ENCODE data around the gene ALG5.
A peak's percentile ranks its signal among the peaks of the same experiment; 100 is the strongest.

ALG5 gene

DNA sequence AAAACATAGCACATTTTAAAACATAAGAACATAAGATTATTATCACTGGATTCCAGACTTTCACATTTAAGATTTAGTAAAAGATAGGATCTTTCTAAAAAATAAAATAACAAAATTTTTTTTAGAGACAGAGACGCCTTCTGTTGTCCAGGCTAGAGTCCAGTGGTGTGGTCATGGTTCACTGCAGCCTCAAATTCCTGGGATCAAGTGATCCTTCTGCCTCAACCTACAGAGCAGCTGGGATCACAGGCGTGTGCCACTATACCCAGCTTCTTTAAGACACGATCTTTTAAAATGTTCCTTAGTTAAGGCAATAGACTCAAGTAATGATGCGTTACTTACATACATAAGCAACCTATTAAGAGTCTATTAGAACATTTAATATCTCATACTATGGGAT, 32.7 kb downstream of the ALG5 start:
- no peak for DNase-seq
- Histone ChIP-seq H3K4me3 (ENCODE audit: low read depth, low read length) (no peak overlapping the region), H3K27me3 (replicated peaks) (no peaks in the 10 kb centered on the region), H3K27ac (peak overlapping the region; percentile 56), H3K36me3 (replicated peaks) (peaks cover 27% of the 10 kb centered on the region)
- in situ Hi-C loops (cut with HindIII; ENCODE audit: low pct_ligation_motif_present, low sequenced_read_pairs): no loop called here
- TF ChIP-seq, protein P1, sequence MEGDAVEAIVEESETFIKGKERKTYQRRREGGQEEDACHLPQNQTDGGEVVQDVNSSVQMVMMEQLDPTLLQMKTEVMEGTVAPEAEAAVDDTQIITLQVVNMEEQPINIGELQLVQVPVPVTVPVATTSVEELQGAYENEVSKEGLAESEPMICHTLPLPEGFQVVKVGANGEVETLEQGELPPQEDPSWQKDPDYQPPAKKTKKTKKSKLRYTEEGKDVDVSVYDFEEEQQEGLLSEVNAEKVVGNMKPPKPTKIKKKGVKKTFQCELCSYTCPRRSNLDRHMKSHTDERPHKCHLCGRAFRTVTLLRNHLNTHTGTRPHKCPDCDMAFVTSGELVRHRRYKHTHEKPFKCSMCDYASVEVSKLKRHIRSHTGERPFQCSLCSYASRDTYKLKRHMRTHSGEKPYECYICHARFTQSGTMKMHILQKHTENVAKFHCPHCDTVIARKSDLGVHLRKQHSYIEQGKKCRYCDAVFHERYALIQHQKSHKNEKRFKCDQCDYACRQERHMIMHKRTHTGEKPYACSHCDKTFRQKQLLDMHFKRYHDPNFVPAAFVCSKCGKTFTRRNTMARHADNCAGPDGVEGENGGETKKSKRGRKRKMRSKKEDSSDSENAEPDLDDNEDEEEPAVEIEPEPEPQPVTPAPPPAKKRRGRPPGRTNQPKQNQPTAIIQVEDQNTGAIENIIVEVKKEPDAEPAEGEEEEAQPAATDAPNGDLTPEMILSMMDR (IDR thresholded peaks at IDR 0.05; ENCODE audit: low read depth, low read length, missing control alignments): no peak

DNA sequence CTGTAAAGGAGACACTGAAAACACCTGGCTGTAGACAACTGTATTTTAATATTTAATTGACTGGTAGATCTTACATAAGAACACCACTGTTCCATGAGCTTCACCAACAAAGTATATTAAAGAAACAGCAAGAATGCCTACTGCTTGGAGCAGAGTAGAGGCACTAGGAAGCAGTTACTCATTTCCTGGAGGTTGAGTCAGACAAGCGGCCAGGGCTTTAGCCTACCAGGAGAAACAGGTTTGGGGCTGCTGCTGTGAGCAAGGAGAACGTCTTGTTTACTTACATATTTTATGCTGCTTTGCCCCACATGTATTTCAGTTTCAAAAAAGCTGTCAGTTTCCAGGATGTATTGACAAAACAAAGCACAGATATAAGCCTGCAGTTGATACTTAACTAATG, 33.4 kb downstream of the ALG5 start:
- DNase-seq: peak; percentile 90
- in situ Hi-C loops (cut with HindIII; ENCODE audit: low pct_ligation_motif_present, low sequenced_read_pairs): no loop called here
- no peaks in the 10 kb centered on the region for H3K27me3 ChIP-seq (replicated peaks)
- TF ChIP-seq, protein P1 (IDR thresholded peaks at IDR 0.05; ENCODE audit: low read depth, low read length, missing control alignments): no peak
- H3K36me3 ChIP-seq (replicated peaks): peaks cover 30% of the 10 kb centered on the region
- peak overlapping the region; percentile 56 for H3K27ac ChIP-seq
- H3K4me3 ChIP-seq (ENCODE audit: low read depth, low read length): no peak overlapping the region

DNA sequence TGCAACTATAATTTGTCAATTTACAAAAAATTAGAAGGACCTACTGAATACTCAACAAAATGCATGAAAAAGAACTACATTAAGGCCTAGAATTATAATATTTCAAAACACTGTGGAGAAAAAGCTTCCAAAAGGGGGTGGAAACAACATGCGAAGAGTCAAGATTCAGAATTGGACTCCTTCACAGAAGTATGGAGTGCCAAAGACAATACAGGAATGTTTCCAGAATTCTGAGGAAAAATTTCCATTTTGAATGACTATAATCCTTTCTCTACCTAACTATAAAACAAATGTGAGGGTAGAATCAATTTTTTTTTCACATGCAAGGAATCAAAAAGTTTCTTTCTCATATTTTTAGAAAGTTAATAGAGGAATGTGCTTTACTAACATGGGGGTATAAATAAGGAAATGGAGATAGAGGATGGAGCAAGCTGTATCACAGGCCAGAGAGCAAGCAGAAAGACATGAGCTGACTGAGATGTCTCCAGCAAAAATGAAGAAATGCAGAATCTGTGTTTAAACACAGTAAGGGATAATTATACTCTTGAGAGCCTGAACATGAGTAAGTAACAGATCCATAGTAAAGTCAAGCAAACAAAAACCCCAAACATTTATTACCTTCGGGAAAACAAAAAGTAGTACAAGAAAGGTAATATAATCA, 39.6 kb downstream of the ALG5 start:
- peaks cover 19% of the 10 kb centered on the region for H3K36me3 ChIP-seq (replicated peaks)
- H3K27me3 ChIP-seq (replicated peaks): no peaks in the 10 kb centered on the region
- H3K4me3 ChIP-seq (ENCODE audit: low read depth, low read length): no peak overlapping the region
- no peak for DNase-seq
- TF ChIP-seq, protein P1 (IDR thresholded peaks at IDR 0.05; ENCODE audit: low read depth, low read length, missing control alignments): no peak
- H3K27ac ChIP-seq: no peak overlapping the region
- in situ Hi-C loops (cut with HindIII; ENCODE audit: low pct_ligation_motif_present, low sequenced_read_pairs): no loop called here

DNA sequence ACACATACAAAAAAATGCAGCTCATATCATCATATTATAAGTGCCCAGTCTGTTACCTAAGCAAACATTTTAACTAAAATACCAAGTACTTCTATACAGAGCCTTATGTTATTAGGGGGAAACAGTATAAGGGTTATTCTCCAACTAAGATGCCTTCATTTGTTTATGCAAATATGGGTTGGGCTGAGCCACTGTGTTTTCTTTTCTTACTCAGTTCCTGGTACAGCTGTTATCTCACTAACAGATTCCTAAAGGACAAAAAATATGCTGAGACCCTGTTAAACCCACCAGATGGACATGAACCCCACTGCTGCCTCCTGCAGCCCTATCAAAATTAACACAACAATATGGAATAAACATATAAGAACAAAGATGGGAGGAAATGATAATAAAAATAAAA, 44.6 kb downstream of the ALG5 start:
- TF ChIP-seq, protein P1 (IDR thresholded peaks at IDR 0.05; ENCODE audit: low read depth, low read length, missing control alignments): no peak
- Histone ChIP-seq H3K4me3 (ENCODE audit: low read depth, low read length) (no peak overlapping the region), H3K27ac (no peak overlapping the region), H3K27me3 (replicated peaks) (no peaks in the 10 kb centered on the region), H3K36me3 (replicated peaks) (peaks cover 10% of the 10 kb centered on the region)
- in situ Hi-C loops (cut with HindIII; ENCODE audit: low pct_ligation_motif_present, low sequenced_read_pairs): no loop called here
- no peak for DNase-seq

DNA sequence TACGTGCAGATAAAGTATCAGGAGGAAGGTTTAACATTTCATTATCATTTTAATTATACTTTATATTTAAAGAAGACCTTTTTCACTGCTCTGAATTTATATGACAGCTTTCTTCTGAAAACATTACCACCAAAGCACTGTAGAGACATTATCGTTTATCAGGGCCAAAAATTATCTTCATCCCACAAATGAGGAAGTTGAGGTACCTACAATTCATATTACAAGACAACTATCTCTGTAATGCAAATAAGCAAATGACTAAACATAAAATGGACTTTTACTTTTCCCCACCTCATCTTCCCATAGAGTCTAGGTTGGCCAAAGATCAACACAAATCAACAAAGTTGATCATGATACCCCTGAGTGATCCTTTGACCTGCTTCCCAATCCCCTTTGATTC, 48.2 kb downstream of the ALG5 start:
- Histone ChIP-seq H3K4me3 (ENCODE audit: low read depth, low read length) (no peak overlapping the region), H3K27ac (no peak overlapping the region), H3K36me3 (replicated peaks) (peaks cover 8% of the 10 kb centered on the region), H3K27me3 (replicated peaks) (no peaks in the 10 kb centered on the region)
- in situ Hi-C loops (cut with HindIII; ENCODE audit: low pct_ligation_motif_present, low sequenced_read_pairs): no loop called here
- TF ChIP-seq, protein P1 (IDR thresholded peaks at IDR 0.05; ENCODE audit: low read depth, low read length, missing control alignments): no peak
- DNase-seq: no peak

DNA sequence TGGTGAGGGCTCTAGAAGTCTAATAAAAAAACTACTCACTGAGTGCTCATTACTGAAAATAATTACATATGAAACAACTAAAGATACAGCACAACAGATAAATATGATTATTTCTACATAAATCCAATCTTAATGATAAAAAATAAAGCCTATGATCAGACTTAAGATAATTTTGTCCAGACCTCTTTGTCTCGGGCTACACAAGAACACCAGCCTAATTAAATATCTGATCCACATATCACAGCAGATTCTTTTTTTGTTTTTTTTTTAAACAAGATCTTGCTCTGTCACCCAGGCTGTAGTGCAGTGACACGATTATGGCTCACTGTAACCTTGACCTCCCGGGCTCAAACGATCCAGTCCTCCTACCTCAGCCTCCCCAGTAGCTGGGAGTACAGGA, 48.8 kb downstream of the ALG5 start:
- TF ChIP-seq, protein P1 (IDR thresholded peaks at IDR 0.05; ENCODE audit: low read depth, low read length, missing control alignments): no peak
- Histone ChIP-seq H3K27me3 (replicated peaks) (no peaks in the 10 kb centered on the region), H3K27ac (no peak overlapping the region), H3K4me3 (ENCODE audit: low read depth, low read length) (no peak overlapping the region), H3K36me3 (replicated peaks) (peaks cover 8% of the 10 kb centered on the region)
- in situ Hi-C loops (cut with HindIII; ENCODE audit: low pct_ligation_motif_present, low sequenced_read_pairs): no loop called here
- no peak for DNase-seq
